A549 (cell line): ENCODE results near the gene TM4SF4. TPM values are rescaled to one million over a fixed set of nuclear protein-coding genes. Genes with fewer than 3 reads are reported as not detected.

Experiments
- ATAC-seq, 2 experiments: fragments of 200-7000 bp in 1 of 2; fragments of >200 bp in 1 of 2; cut with Nextera tagmentation in 1 of 2; cut with Tn5 transposase in 1 of 2; 3 replicates each; pipeline versions ENCODE4 v1.8.0 to v1.9.1; 2018 to 2020; ENCODE audit warnings: mild to moderate bottlenecking in 1 of 2, moderate library complexity in 1 of 2
- CTCF ChIA-PET: fragments of 300-600 bp; sonication (Branson Sonifier 250); formaldehyde crosslinking; extraction: SDS; loops from one replicate; lab custom pipeline; 2021; ENCODE audit warnings: antibody characterized with exemption, inconsistent platforms; lab: Yijun Ruan, JAX
- POLR2A ChIA-PET: fragments of 350-600 bp; formaldehyde crosslinking; extraction: SDS; loops from one replicate; lab custom pipeline; 2021; ENCODE audit warnings: antibody characterized with exemption, inconsistent platforms; lab: Yijun Ruan, JAX
- DNase-seq, 2 experiments: peaks; one replicate each; pipeline versions ENCODE4 v3.0.0 to v3.0.0-alpha.2; 2011 to 2016; ENCODE audit warnings: low read depth in 1 of 2, low spot score in 1 of 2
- FAIRE-seq: peaks from 2 replicates; lab custom pipeline; 2011; peaks lifted over from hg19 to GRCh38; lab: Jason Lieb, UNC
- H3K27ac ChIP-seq, 2 experiments: fragments of >200 bp; sonication (Bioruptor Twin); formaldehyde crosslinking; 3 replicates each; pipeline ENCODE4 v1.5.1; 2016 to 2017
- H3K4me1 ChIP-seq: fragments of >200 bp; sonication (Bioruptor Twin); formaldehyde crosslinking; 3 replicates; pipeline ENCODE4 v1.6.1; 2016
- H3K4me2 ChIP-seq: fragments of >200 bp; sonication (Bioruptor Twin); formaldehyde crosslinking; 3 replicates; pipeline ENCODE4 v1.6.1; 2016
- H3K4me3 ChIP-seq: fragments of >200 bp; sonication (Bioruptor Twin); formaldehyde crosslinking; 3 replicates; pipeline ENCODE4 v1.5.1; 2016
- H3K9me3 ChIP-seq: fragments of >200 bp; sonication (Bioruptor Twin); formaldehyde crosslinking; 3 replicates; pipeline ENCODE4 v1.6.1; 2016
- CBX2 ChIP-seq: fragments of 200-600 bp; sonication (generic); IDR thresholded peaks from 2 replicates; pipeline ENCODE4 v1.6.1; 2016; ENCODE audit warnings: low read depth, mild to moderate bottlenecking, borderline replicate concordance
- CBX8 ChIP-seq: fragments of 200-600 bp; sonication (generic); IDR thresholded peaks from 2 replicates; pipeline ENCODE4 v1.6.1; 2016
- EHMT2 ChIP-seq: fragments of 200-600 bp; sonication (generic); IDR thresholded peaks from 2 replicates; pipeline ENCODE4 v1.6.1; 2016; ENCODE audit warnings: antibody characterized with exemption, low read depth, mild to moderate bottlenecking, moderate library complexity
- FOSB ChIP-seq: fragments of 250-450 bp; sonication (Bioruptor Pico); IDR thresholded peaks from 2 replicates; pipeline ENCODE4 v1.5.0; 2020; ENCODE audit warnings: mild to moderate bottlenecking, moderate library complexity
- HEYL ChIP-seq: fragments of 250-450 bp; sonication (Bioruptor Pico); IDR thresholded peaks from 2 replicates; pipeline ENCODE4 v1.8.0; 2021; ENCODE audit warnings: mild to moderate bottlenecking, moderate library complexity
- HOXB13 ChIP-seq: fragments of 250-450 bp; sonication (Bioruptor Pico); IDR thresholded peaks from 2 replicates; pipeline ENCODE4 v1.5.0; 2020; ENCODE audit warnings: low read depth, mild to moderate bottlenecking, moderate library complexity
- KDM1A ChIP-seq: fragments of 200-600 bp; sonication (generic); IDR thresholded peaks from 2 replicates; pipeline ENCODE4 v1.6.1; 2016; ENCODE audit warnings: low read depth, mild to moderate bottlenecking
- MAZ ChIP-seq: fragments of 150-350 bp; IDR thresholded peaks from 2 replicates; pipeline ENCODE4 v1.6.1; 2014; ENCODE audit warnings: antibody characterized with exemption, low read depth, low read length, borderline replicate concordance
- MYC ChIP-seq: IDR thresholded peaks from 2 replicates; pipeline ENCODE4 v1.6.1; 2012; ENCODE audit warnings: mild to moderate bottlenecking, inconsistent platforms, low read length, improper control_type of control experiment, borderline replicate concordance
- NFE2L2 ChIP-seq: fragments of 150-350 bp; conservative IDR thresholded peaks from 2 replicates; pipeline ENCODE4 v1.6.1; 2014; ENCODE audit warnings: low read length
- RAD21 ChIP-seq, 2 experiments: fragments of >200 bp in 1 of 2; sonication (Bioruptor Twin) in 1 of 2; formaldehyde crosslinking in 1 of 2; IDR thresholded peaks in 1 of 2; conservative IDR thresholded peaks in 1 of 2; 2 replicates in 1 of 2; 3 replicates in 1 of 2; pipeline ENCODE4 v1.6.1; 2012 to 2018; ENCODE audit warnings: inconsistent platforms in 1 of 2
- SMC3 ChIP-seq: fragments of >200 bp; sonication (Bioruptor Twin); formaldehyde crosslinking; IDR thresholded peaks from 3 replicates; pipeline ENCODE4 v1.6.1; 2018; ENCODE audit warnings: inconsistent platforms
- ZC3H11A ChIP-seq: fragments of 450-650 bp; IDR thresholded peaks from 2 replicates; pipeline ENCODE4 v1.6.1; 2014; ENCODE audit warnings: antibody characterized with exemption, mild to moderate bottlenecking
- ZFP36 ChIP-seq: fragments of 450-650 bp; IDR thresholded peaks from 2 replicates; pipeline ENCODE4 v1.6.1; 2014; ENCODE audit warnings: borderline replicate concordance; ENCODE audit not compliant: partially characterized antibody
- WGBS: methylation state at CpG from one replicate; pipeline ENCODE4 v1.1.6; 2017; ENCODE audit errors: missing lambda C conversion rate; 5-methylcytosine and 5-hydroxymethylcytosine counted together
- polyA plus RNA-seq, 4 experiments: library from polyadenylated mRNA; depleted of rRNA in 3 of 4; stranded (reverse); fragments of >200 nt; fragmentation: RNase III in 1 of 4; extraction: RNeasy Plus Mini Kit Qiagen cat#74134 plus additional on column Dnase treatment in 1 of 4; gene quantifications; 2 replicates in 3 of 4; 3 replicates in 1 of 4; pipeline ENCODE4 v1.2.3, GENCODE V29; 2011 to 2017
- TF ChIP-seq, protein P1 (sequence below): fragments of >200 bp; sonication (Bioruptor Twin); formaldehyde crosslinking; IDR thresholded peaks from 2 replicates; pipeline ENCODE4 v1.6.1; 2016
- TF ChIP-seq, protein P2 (sequence below): fragments of >200 bp; sonication (Bioruptor Twin); formaldehyde crosslinking; IDR thresholded peaks from 3 replicates; pipeline ENCODE4 v1.5.1; 2016

The TM4SF4 gene
- polyA plus RNA-seq, 2 of the 4 experiments (the other 2 are of a cell fraction): 17.4 to 45.2 TPM

DNA sequence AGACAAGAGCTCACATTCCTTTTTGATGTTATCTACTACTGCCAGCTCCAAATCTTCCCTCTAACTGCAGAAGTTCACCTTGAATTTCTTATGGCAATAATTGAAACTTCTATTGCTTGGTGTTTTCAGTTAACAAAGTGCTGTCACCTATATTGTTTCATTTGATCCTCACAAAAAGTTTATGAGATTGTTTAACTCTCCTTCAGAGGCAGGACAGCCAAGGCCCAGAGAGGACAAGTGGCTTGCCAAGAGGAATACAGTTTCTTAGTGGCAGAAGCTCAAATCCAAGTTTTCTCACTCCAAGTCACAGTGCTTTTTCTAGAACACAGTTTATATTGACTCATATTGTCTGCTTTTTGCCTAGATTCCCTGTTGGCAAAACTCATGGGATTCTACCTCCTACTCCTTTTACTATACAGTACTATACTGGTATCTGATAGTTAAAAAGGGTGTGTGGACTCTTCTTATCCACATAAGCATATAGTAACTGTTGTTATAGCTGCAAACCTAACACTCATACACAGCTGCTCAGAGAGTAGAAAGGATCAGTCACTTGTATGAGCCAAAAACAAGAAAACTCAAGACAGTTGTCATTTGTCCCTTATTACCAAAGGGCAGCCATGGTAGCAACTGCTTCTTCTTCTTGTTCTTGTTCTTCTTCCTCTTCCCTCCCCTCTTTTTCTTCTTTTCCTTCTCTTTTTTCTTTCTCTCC is 15.9 kb downstream of the TM4SF4 start:
- Histone ChIP-seq H3K9me3 (no peaks in the 10 kb centered on the region), H3K4me1 (peaks cover 6% of the 10 kb centered on the region; the same call in 2 of the 3 replicates), H3K27ac (no peak overlapping the region), H3K4me3 (no peak overlapping the region), H3K4me2 (no peak overlapping the region)
- ATAC-seq (no peak), DNase-seq (no peak), FAIRE-seq (no peak)
- TF ChIP-seq HOXB13 (CRISPR knock-in tag): no peak
- TF ChIP-seq, protein P1, sequence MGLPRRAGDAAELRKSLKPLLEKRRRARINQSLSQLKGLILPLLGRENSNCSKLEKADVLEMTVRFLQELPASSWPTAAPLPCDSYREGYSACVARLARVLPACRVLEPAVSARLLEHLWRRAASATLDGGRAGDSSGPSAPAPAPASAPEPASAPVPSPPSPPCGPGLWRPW: no peak
- ChIA-PET POLR2A (interaction anchor here (0.6 kb wide), 1 partner anchor 137 kb away, joined by 6 read pairs; no protein-coding TSS in a partner anchor), CTCF (interaction anchor here (0.7 to 8.7 kb wide), 12 partner anchors 10 to 1461 kb away, joined by 3 to 52 read pairs (median 5); partner anchors contain the start of gene COMMD2)

DNA sequence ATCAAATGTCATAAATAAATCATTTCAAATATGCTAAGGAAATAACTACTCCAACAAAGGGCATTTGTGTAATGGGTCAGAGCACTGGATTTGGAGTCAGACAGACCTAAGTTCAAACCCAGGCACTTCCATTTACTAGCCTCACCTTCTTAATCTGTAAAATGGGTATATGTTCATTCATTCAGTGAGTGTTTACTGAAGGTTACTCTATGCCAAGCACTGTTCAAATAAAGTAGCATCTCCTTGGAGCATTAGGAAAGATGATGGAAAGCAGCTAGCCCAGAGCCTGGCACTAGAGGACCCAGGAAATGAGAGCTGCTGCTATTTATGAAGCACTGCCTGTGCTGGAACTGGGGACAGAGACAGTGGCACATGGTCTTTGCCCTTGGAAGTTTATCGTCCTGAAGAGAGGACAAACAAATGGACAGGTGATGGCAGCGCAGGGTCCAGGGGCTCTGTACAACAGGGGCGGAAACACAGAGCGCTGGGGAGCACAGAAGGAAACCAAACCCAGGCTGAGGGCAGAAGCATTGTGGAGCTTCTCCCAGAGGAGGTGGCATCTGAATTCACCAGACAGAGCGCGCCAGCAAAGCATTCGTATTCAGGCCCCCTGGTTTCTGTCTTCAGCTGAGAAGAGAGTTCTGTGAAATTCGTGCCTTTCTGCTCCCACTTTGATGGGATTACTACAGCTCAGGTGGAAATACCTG is 19.0 kb downstream of the TM4SF4 start:
- ChIA-PET POLR2A (no interaction called here), CTCF (interaction anchor here (0.5 to 8.7 kb wide), 20 partner anchors 12 to 691 kb away, joined by 3 to 52 read pairs (median 4); partner anchors contain the start of genes COMMD2 and TM4SF1)
- Histone ChIP-seq H3K27ac (peak overlapping the region in 1 of 2 experiments; percentile 44; a peak in 2 of 6 replicates), H3K4me1 (peaks cover 6% of the 10 kb centered on the region; the same call in 2 of the 3 replicates), H3K9me3 (no peaks in the 10 kb centered on the region), H3K4me3 (no peak overlapping the region), H3K4me2 (no peak overlapping the region; the same call in 2 of the 3 replicates)
- DNase-seq (no peak), ATAC-seq (peak in 1 of 2 experiments; percentile 13; a peak in 2 of 6 replicates), FAIRE-seq (no peak)
- TF ChIP-seq NFE2L2: no peak
- peak; percentile 67; the same call in 1 of the 2 replicates for TF ChIP-seq KDM1A
- TF ChIP-seq ZC3H11A: no peak
- no peak for TF ChIP-seq EHMT2
- TF ChIP-seq HEYL (CRISPR knock-in tag): no peak
- TF ChIP-seq ZFP36: no peak
- TF ChIP-seq CBX8: no peak
- 87% methylated on average over 8 of the region's 8 CpGs for WGBS

DNA sequence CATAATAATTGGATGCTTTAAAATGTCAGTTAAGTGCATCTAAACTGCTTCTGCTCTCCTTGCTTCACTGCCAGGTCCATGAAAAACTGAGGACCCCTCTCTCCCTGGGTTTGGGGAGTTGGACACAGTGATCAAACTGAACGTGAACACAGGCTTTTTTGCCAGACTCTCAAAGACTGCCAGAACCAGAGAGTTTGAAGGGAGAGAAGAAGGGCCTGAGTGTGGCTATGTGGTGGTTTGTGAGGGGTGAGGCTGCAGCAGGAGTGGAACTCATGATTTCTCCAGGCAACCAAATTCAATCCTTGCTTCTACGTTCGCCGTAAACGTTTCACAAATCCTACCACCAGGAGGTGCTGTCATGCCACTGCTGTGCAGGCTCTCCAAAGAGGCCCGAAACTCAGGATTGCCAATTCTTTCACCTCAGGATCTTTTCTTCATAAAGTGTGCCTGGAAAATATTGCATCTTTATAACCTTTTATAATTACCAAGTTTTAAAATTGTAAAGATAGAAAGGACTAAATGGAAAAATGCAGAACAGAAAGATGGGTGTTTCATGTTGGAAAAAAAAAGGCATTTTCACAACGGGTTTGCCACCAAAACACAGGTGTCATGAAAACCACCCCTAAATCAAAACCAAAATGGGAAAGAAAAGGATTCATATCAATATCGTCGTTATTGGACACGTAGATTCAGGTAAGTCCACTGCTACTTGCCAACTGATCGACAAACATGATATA is 19.7 kb downstream of the TM4SF4 start:
- POLR2A ChIA-PET: no interaction called here
- peak; percentile 72 to 76 for DNase-seq
- peak; percentile 82 to 90; a peak in 5 of 6 replicates for ATAC-seq
- Histone ChIP-seq H3K4me2 (no peak overlapping the region; the same call in 2 of the 3 replicates), H3K4me1 (peaks cover 6% of the 10 kb centered on the region; the same call in 2 of the 3 replicates), H3K9me3 (no peaks in the 10 kb centered on the region), H3K4me3 (no peak overlapping the region), H3K27ac (peak overlapping the region in 1 of 2 experiments; percentile 44; a peak in 1 of 6 replicates)
- FAIRE-seq: no peak
- TF ChIP-seq SMC3 (peak; percentile 78), MYC (no peak), FOSB (no peak), HEYL (CRISPR knock-in tag) (no peak), CBX2 (no peak), RAD21 (conservative IDR thresholded peaks at IDR 0.05 in 1 of 2, IDR thresholded peaks at IDR 0.05 in 1 of 2) (peak; percentile 87 to 95), MAZ (no peak)
- TF ChIP-seq, protein P2, sequence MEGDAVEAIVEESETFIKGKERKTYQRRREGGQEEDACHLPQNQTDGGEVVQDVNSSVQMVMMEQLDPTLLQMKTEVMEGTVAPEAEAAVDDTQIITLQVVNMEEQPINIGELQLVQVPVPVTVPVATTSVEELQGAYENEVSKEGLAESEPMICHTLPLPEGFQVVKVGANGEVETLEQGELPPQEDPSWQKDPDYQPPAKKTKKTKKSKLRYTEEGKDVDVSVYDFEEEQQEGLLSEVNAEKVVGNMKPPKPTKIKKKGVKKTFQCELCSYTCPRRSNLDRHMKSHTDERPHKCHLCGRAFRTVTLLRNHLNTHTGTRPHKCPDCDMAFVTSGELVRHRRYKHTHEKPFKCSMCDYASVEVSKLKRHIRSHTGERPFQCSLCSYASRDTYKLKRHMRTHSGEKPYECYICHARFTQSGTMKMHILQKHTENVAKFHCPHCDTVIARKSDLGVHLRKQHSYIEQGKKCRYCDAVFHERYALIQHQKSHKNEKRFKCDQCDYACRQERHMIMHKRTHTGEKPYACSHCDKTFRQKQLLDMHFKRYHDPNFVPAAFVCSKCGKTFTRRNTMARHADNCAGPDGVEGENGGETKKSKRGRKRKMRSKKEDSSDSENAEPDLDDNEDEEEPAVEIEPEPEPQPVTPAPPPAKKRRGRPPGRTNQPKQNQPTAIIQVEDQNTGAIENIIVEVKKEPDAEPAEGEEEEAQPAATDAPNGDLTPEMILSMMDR: peak; percentile 89
- TF ChIP-seq, protein P1: no peak
- CTCF ChIA-PET: interaction anchor here (0.6 to 8.7 kb wide), 29 partner anchors 8 to 1432 kb away, joined by 3 to 52 read pairs (median 4); partner anchors contain the start of genes COMMD2 and TM4SF4
- WGBS: 36% methylated on average over 11 of the region's 11 CpGs
